ENCODE results near the gene GCAT. TPM values are rescaled to one million over a fixed set of nuclear protein-coding genes. Genes with fewer than 3 reads are reported as not detected.

Gene GCAT
- total RNA-seq, 1 donor from 2014 or later, result 14.3 TPM

DNA sequence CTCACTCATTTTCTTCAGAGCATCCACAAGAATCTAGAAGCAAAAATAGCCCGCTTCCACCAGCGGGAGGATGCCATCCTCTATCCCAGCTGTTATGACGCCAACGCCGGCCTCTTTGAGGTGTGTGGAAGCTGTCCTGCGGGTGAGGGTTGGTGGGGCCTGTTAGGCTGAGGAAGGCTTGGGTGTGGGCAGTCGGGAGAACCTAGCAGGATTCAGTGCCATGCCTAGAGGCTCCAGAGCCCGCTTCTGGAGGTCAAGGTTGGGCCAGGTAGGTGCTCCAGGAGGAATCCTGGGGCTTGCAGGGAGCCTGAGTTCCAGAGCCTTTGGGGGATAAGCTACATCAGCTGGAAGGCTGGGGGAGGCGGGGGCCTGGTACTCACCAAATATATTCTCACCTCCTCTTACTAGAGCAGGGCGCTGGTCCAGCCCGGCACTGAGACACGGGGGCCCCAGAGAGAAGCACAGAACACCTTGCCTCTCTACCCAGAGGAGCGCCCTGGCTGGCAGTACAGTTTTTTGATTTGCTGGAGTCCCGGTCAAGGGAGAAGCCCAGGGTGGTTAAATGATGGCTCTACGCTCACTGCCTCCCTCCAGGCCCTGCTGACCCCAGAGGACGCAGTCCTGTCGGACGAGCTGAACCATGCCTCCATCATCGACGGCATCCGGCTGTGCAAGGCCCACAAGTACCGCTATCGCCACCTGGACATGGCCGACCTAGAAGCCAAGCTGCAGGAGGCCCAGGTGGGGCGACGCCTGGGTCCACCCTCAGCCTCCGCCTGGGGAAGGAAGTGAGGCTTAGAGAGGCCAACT lies 5.3 kb downstream of the GCAT start:
- Histone ChIP-seq H3K4me1 (ENCODE audit: insufficient read depth, low read length) (peaks cover 13% of the 10 kb centered on the region), H3K9me3 (ENCODE audit: insufficient read depth, low read depth, low read length) (no peaks in the 10 kb centered on the region), H3K79me2 (ENCODE audit: insufficient read depth, low read length) (peaks cover 14% of the 10 kb centered on the region), H3K4me2 (ENCODE audit: low read length) (no peak overlapping the region), H2AFZ (ENCODE audit: low read depth, low read length) (no peak overlapping the region), H3K27ac (ENCODE audit: low read depth, low read length) (no peak overlapping the region), H3K4me3 (ENCODE audit: insufficient read depth, low read depth, low read length) (no peak overlapping the region), H3K27me3 (ENCODE audit: insufficient read depth, low read length) (no peaks in the 10 kb centered on the region), H4K20me1 (ENCODE audit: insufficient read depth, low read length) (peaks cover 13% of the 10 kb centered on the region), H3K9ac (ENCODE audit: low read length) (no peak overlapping the region), H3K36me3 (ENCODE audit: insufficient read depth, low read length) (peaks cover 2% of the 10 kb centered on the region)
- TF ChIP-seq, protein P1, sequence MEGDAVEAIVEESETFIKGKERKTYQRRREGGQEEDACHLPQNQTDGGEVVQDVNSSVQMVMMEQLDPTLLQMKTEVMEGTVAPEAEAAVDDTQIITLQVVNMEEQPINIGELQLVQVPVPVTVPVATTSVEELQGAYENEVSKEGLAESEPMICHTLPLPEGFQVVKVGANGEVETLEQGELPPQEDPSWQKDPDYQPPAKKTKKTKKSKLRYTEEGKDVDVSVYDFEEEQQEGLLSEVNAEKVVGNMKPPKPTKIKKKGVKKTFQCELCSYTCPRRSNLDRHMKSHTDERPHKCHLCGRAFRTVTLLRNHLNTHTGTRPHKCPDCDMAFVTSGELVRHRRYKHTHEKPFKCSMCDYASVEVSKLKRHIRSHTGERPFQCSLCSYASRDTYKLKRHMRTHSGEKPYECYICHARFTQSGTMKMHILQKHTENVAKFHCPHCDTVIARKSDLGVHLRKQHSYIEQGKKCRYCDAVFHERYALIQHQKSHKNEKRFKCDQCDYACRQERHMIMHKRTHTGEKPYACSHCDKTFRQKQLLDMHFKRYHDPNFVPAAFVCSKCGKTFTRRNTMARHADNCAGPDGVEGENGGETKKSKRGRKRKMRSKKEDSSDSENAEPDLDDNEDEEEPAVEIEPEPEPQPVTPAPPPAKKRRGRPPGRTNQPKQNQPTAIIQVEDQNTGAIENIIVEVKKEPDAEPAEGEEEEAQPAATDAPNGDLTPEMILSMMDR (IDR thresholded peaks at IDR 0.05; ENCODE audit: insufficient read depth, low read depth, low read length), result no peak
- no peak for TF ChIP-seq EZH2 (IDR thresholded peaks at IDR 0.05; ENCODE audit: insufficient read depth, low read length)
- Mint-ChIP-seq H3K27me3 (ENCODE audit: low read depth, unreplicated experiment) (peaks cover 2% of the 10 kb centered on the region), H3K4me3 (ENCODE audit: unreplicated experiment) (no peak overlapping the region), H3K36me3 (ENCODE audit: low read depth, unreplicated experiment) (peaks cover 10% of the 10 kb centered on the region), H3K9me3 (ENCODE audit: unreplicated experiment) (no peaks in the 10 kb centered on the region), H3K27ac (ENCODE audit: unreplicated experiment) (no peak overlapping the region), H3K4me1 (ENCODE audit: low read depth, unreplicated experiment) (peaks cover 2% of the 10 kb centered on the region)
- no peak for FAIRE-seq
- no peak for DNase-seq (ENCODE audit: low read depth)

GRCh38 chr22:37815593-37815992 lies 7.9 kb downstream of the GCAT start:
- H3K4me1 Mint-ChIP-seq (ENCODE audit: low read depth, unreplicated experiment), result peaks cover 2% of the 10 kb centered on the region
- H3K4me3 Mint-ChIP-seq (ENCODE audit: unreplicated experiment), result no peak overlapping the region
- H3K9me3 ChIP-seq (ENCODE audit: insufficient read depth, low read depth, low read length), result no peaks in the 10 kb centered on the region
- H3K27ac Mint-ChIP-seq (ENCODE audit: unreplicated experiment), result no peak overlapping the region
- H3K27me3 ChIP-seq (ENCODE audit: insufficient read depth, low read length), result peaks cover 7% of the 10 kb centered on the region
- peaks cover 2% of the 10 kb centered on the region for H3K36me3 ChIP-seq (ENCODE audit: insufficient read depth, low read length)
- DNase-seq (ENCODE audit: low read depth) (no peak), FAIRE-seq (no peak)
- H3K4me1 ChIP-seq (ENCODE audit: insufficient read depth, low read length), result peaks cover 18% of the 10 kb centered on the region
- H3K36me3 Mint-ChIP-seq (ENCODE audit: low read depth, unreplicated experiment), result peaks cover 9% of the 10 kb centered on the region
- no peak overlapping the region for H2AFZ ChIP-seq (ENCODE audit: low read depth, low read length)
- H3K79me2 ChIP-seq (ENCODE audit: insufficient read depth, low read length), result no peaks in the 10 kb centered on the region
- no peak for TF ChIP-seq EZH2 (IDR thresholded peaks at IDR 0.05; ENCODE audit: insufficient read depth, low read length)
- TF ChIP-seq, protein P1 (IDR thresholded peaks at IDR 0.05; ENCODE audit: insufficient read depth, low read depth, low read length), result no peak
- no peak overlapping the region for H3K4me3 ChIP-seq (ENCODE audit: insufficient read depth, low read depth, low read length)
- no peaks in the 10 kb centered on the region for H4K20me1 ChIP-seq (ENCODE audit: insufficient read depth, low read length)
- H3K4me2 ChIP-seq (ENCODE audit: low read length), result no peak overlapping the region
- no peak overlapping the region for H3K27ac ChIP-seq (ENCODE audit: low read depth, low read length)
- H3K9me3 Mint-ChIP-seq (ENCODE audit: unreplicated experiment), result no peaks in the 10 kb centered on the region
- H3K27me3 Mint-ChIP-seq (ENCODE audit: low read depth, unreplicated experiment), result peaks cover 11% of the 10 kb centered on the region
- H3K9ac ChIP-seq (ENCODE audit: low read length), result no peak overlapping the region
